Measurements from ENCODE around the gene RETREG1.

DNA sequence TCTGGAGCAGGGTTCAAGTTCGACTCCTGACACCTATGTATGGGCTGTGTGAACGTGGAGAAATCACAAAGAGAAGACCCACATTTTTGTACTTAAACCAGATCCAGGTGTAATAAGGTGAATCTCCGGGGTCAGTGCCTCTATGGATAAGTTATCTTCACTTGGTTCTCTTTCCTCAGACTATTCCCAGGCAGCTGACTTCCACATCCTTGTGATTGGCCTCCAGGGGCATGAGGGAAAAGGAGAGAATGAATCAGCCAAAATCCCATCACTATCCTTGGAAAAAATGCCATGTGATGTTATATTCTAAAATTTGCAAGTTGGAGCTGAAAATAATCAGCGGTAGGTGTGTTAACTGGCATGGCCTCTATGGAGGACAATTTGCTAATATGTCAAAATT is 188.4 kb downstream of the RETREG1 start:
- TF ChIP-seq, protein P1, sequence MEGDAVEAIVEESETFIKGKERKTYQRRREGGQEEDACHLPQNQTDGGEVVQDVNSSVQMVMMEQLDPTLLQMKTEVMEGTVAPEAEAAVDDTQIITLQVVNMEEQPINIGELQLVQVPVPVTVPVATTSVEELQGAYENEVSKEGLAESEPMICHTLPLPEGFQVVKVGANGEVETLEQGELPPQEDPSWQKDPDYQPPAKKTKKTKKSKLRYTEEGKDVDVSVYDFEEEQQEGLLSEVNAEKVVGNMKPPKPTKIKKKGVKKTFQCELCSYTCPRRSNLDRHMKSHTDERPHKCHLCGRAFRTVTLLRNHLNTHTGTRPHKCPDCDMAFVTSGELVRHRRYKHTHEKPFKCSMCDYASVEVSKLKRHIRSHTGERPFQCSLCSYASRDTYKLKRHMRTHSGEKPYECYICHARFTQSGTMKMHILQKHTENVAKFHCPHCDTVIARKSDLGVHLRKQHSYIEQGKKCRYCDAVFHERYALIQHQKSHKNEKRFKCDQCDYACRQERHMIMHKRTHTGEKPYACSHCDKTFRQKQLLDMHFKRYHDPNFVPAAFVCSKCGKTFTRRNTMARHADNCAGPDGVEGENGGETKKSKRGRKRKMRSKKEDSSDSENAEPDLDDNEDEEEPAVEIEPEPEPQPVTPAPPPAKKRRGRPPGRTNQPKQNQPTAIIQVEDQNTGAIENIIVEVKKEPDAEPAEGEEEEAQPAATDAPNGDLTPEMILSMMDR (IDR thresholded peaks at IDR 0.05; ENCODE audit: low read length), result no peak
- no peak for TF ChIP-seq EZH2phosphoT487 (IDR thresholded peaks at IDR 0.05; ENCODE audit: low read length)
- no peak for TF ChIP-seq EZH2 (optimal IDR thresholded peaks at IDR 0.05; ENCODE audit: low read depth, low read length)
